ENCODE results near the gene BDH2.

Gene BDH2

DNA sequence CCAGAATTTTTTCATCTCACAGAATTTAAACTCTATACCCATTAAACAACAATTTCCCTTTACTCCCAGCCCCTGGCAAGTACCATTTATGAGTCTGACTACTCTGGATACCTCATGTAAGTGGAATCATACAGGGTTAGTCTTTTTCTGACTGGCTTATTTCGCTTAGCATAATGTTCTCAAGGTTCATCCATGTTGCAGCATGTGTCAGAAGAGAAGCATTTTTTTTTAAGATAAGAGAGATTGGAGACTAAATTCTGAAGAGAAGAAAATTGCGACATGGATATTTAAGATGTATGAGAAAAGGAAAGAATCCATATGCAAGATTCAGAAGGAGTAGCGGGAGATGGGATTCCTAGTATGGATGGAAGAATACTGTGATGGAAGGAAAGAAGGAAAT is 68.8 kb downstream of the BDH2 start:
- no peak overlapping the region for H3K27ac Mint-ChIP-seq
- no peak for DNase-seq
- TF ChIP-seq, protein P1, sequence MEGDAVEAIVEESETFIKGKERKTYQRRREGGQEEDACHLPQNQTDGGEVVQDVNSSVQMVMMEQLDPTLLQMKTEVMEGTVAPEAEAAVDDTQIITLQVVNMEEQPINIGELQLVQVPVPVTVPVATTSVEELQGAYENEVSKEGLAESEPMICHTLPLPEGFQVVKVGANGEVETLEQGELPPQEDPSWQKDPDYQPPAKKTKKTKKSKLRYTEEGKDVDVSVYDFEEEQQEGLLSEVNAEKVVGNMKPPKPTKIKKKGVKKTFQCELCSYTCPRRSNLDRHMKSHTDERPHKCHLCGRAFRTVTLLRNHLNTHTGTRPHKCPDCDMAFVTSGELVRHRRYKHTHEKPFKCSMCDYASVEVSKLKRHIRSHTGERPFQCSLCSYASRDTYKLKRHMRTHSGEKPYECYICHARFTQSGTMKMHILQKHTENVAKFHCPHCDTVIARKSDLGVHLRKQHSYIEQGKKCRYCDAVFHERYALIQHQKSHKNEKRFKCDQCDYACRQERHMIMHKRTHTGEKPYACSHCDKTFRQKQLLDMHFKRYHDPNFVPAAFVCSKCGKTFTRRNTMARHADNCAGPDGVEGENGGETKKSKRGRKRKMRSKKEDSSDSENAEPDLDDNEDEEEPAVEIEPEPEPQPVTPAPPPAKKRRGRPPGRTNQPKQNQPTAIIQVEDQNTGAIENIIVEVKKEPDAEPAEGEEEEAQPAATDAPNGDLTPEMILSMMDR (IDR thresholded peaks at IDR 0.05), result no peak
- peaks cover 8% of the 10 kb centered on the region for H3K27me3 Mint-ChIP-seq (ENCODE audit: low read depth, poor library complexity)
- H3K4me3 Mint-ChIP-seq, result no peak overlapping the region
- H3K4me1 Mint-ChIP-seq, result no peaks in the 10 kb centered on the region
- no peaks in the 10 kb centered on the region for H3K9me3 Mint-ChIP-seq
- H3K36me3 Mint-ChIP-seq (ENCODE audit: low read depth), result peaks cover 8% of the 10 kb centered on the region

DNA sequence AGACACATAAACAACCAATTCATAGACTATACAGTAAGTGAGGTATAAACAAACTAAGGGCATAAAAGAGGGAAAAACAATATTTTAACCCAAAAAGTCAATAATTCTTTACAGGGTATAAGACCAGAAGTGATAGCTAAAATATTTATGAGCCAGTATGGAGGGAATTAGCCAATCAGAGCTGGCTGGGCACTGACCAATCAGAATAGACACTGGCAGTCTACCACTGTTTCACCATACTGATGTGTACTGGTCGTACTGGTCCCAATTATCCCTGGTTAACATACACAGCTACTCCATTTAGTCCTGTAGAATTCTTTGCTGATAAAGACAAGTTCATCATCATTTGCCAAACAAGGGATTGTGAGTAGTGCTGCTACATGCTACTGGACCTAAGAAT is 70.3 kb downstream of the BDH2 start:
- Mint-ChIP-seq H3K4me1 (no peaks in the 10 kb centered on the region), H3K4me3 (no peak overlapping the region), H3K27ac (no peak overlapping the region), H3K36me3 (ENCODE audit: low read depth) (no peaks in the 10 kb centered on the region), H3K9me3 (no peaks in the 10 kb centered on the region), H3K27me3 (ENCODE audit: low read depth, poor library complexity) (peaks cover 8% of the 10 kb centered on the region)
- TF ChIP-seq, protein P1 (IDR thresholded peaks at IDR 0.05), result no peak
- DNase-seq, result no peak

Measured in nephron progenitor cell (in vitro differentiated cells).